Sciatic nerve (tissue), 2 donors: ENCODE measurements around the gene RPS28. TPM values are rescaled to one million over a fixed set of nuclear protein-coding genes. Genes with fewer than 3 reads are reported as not detected.
"Not testable (repeated sequence)": the region's sequence is repeated elsewhere in the genome, so short reads cannot be mapped to it uniquely, and the experiment has no call there.

ENCODE experiments used
- ATAC-seq: fragments of 200-7000 bp; cut with Tn5 transposase; one replicate; pipeline ENCODE4 v1.9.1; 2020; ENCODE audit warnings: mild to moderate bottlenecking, moderate library complexity
- DNase-seq: peaks from one replicate; pipeline ENCODE4 v3.0.0-alpha.2; 2020; ENCODE audit warnings: low spot score
- intact Hi-C: fragments of 100-400 bp; cut with DNase I; formaldehyde crosslinking; loops from one replicate; pipeline ENCODE4 v1.14.2; 2022
- total RNA-seq: library from RNA; stranded (reverse); fragmentation: NEBNext Ultra II Directional; extraction: Animal tissue kit (Norgen Biotek cat#: 25700); gene quantifications from one replicate; pipeline ENCODE4 v1.2.1, GENCODE V29; 2021
- donor health status: DM: no; HTN: no; CAD: no.
- donor health status: DM: no; HTN: no; CAD: no.

The RPS28 gene
- total RNA-seq, 1 donor from 2014 or later: 893 TPM

- DNase-seq, intact Hi-C loops, ATAC-seq: not testable (repeated sequence)
Measured at GRCh38 chr19:8318835-8319234, 2.5 kb upstream of the RPS28 start.

- no peak for ATAC-seq
- intact Hi-C loops: no loop called here
- no peak for DNase-seq
Measured at GRCh38 chr19:8319807-8320520, 1.3 kb upstream of the RPS28 start.

GRCh38 chr19:8320564-8321066 lies 681 bp upstream of the RPS28 start:
- DNase-seq (no peak), ATAC-seq (peak; percentile 21)
- intact Hi-C loops: no loop called here

- no peak for ATAC-seq
- no peak for DNase-seq
- intact Hi-C loops: no loop called here
Measured at GRCh38 chr19:8321986-8322637, 816 bp downstream of the RPS28 start.

- DNase-seq (no peak), ATAC-seq (no peak)
- intact Hi-C loops: no loop called here
Measured at GRCh38 chr19:8322638-8322997, 1.3 kb downstream of the RPS28 start.

- no peak for DNase-seq
- no peak for ATAC-seq
- intact Hi-C loops: no loop called here
Measured at GRCh38 chr19:8323781-8324185, 2.5 kb downstream of the RPS28 start.

- intact Hi-C loops: no loop called here
- DNase-seq: no peak
- no peak for ATAC-seq
Measured at GRCh38 chr19:8324186-8325050, 3.1 kb downstream of the RPS28 start.

GRCh38 chr19:8325454-8325853 lies 4.2 kb downstream of the RPS28 start:
- DNase-seq (no peak), ATAC-seq (no peak)
- intact Hi-C loops: no loop called here

- intact Hi-C loops: no loop called here
- DNase-seq (no peak), ATAC-seq (no peak)
Measured at GRCh38 chr19:8329996-8330395, 8.7 kb downstream of the RPS28 start.

GRCh38 chr19:8331263-8331845 lies 10.1 kb downstream of the RPS28 start:
- DNase-seq (no peak), ATAC-seq (no peak)
- intact Hi-C loops: no loop called here

GRCh38 chr19:8332976-8333766 lies 11.9 kb downstream of the RPS28 start:
- intact Hi-C loops: no loop called here
- DNase-seq: no peak
- no peak for ATAC-seq

GRCh38 chr19:8333767-8334457 lies 12.6 kb downstream of the RPS28 start:
- no peak for ATAC-seq
- DNase-seq: no peak
- intact Hi-C loops: no loop called here

GRCh38 chr19:8334458-8335342 lies 13.4 kb downstream of the RPS28 start:
- ATAC-seq: peak; percentile 53
- no peak for DNase-seq
- intact Hi-C loops: no loop called here

- intact Hi-C loops: no loop called here
- DNase-seq (no peak), ATAC-seq (no peak)
Measured at GRCh38 chr19:8335343-8336071, 14.2 kb downstream of the RPS28 start.

GRCh38 chr19:8336072-8336569 lies 14.8 kb downstream of the RPS28 start:
- DNase-seq: no peak
- intact Hi-C loops: no loop called here
- ATAC-seq: no peak

GRCh38 chr19:8336660-8337059 lies 15.4 kb downstream of the RPS28 start:
- intact Hi-C loops: no loop called here
- ATAC-seq (no peak), DNase-seq (no peak)
